ENCODE measurements around the gene CRY1.

- TF ChIP-seq CTCF (IDR thresholded peaks at IDR 0.05): no peak
- no peak for TF ChIP-seq EP300 (IDR thresholded peaks at IDR 0.05)
Measured at GRCh38 chr12:107088912-107089311, 4.4 kb downstream of the CRY1 start.
